WI38 (cell line): ENCODE measurements around the gene SPSB3.
"Not testable (repeated sequence)": the region's sequence is repeated elsewhere in the genome, so short reads cannot be mapped to it uniquely, and the experiment has no call there.

Experiments
- H3K4me3 ChIP-seq: 2 replicates; pipeline ENCODE4 v1.5.1; 2011; ENCODE audit warnings: low read depth, mild to moderate bottlenecking, control low read depth, low read length
- TF ChIP-seq, protein P1 (sequence below): IDR thresholded peaks from 2 replicates; pipeline ENCODE4 v1.5.1; 2012; ENCODE audit warnings: low read depth, mild to moderate bottlenecking, control low read depth, low read length

SPSB3 gene

DNA sequence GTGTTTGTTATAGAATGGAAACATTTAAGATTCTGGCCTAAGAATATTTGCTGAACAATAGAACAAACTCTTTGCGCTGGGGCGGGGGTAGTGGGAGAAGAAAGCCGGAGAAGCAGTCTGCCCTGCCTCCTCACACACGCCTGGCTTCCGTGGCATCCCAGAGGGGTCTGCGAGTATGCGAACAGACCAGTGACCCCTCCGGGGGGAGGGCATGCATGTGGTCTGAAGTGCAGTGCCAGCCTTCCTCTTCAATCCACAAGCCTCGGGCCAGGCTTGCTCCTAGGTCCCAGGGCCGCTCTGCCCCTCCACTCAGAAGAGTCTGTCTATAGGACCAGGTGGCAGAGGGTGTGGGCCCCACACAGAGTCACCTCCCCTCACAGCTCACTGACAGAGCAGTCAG, 25.3 kb upstream of the SPSB3 start:
- TF ChIP-seq, protein P1, sequence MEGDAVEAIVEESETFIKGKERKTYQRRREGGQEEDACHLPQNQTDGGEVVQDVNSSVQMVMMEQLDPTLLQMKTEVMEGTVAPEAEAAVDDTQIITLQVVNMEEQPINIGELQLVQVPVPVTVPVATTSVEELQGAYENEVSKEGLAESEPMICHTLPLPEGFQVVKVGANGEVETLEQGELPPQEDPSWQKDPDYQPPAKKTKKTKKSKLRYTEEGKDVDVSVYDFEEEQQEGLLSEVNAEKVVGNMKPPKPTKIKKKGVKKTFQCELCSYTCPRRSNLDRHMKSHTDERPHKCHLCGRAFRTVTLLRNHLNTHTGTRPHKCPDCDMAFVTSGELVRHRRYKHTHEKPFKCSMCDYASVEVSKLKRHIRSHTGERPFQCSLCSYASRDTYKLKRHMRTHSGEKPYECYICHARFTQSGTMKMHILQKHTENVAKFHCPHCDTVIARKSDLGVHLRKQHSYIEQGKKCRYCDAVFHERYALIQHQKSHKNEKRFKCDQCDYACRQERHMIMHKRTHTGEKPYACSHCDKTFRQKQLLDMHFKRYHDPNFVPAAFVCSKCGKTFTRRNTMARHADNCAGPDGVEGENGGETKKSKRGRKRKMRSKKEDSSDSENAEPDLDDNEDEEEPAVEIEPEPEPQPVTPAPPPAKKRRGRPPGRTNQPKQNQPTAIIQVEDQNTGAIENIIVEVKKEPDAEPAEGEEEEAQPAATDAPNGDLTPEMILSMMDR, result no peak
- H3K4me3 ChIP-seq, result no peak overlapping the region

DNA sequence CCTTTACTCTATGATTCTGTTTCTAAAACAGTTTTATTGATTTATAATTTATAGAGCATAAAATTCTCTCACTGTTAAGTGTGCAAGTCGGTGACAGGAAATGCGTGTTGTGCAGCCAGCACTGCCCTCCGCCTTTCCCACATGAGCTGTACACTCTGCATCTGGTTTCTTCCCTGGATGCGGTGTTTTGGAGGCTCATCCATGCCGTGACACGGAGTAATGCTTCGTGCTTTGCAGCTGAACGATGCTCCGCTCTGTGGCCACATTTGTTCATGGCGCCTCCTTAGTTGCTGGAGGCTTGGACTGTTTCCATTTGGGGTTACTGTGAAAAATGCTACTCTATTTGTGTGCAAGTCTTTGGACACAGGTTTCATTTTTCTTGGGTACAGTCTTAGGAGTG, 18.3 kb upstream of the SPSB3 start:
- TF ChIP-seq, protein P1, result no peak
- H3K4me3 ChIP-seq, result no peak overlapping the region

DNA sequence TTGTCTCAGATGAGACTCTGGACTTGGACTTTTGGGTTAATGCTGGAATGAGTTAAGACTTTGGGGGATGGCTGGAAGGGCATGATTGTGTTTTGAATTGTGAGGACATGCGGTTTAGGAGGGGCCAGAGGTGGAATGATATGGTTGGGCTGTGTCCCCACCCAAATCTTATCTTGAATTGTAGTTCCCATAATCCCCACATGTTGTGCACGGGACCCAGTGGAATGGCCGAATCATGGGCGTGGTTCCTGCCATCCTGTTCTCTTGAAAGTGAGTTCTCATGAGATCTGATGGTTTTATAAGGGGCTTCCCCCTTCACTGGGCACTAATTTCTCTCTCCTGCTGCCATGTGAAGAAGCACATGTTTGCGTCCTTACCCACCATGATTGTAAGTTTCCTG, 16.9 kb upstream of the SPSB3 start:
- H3K4me3 ChIP-seq, result not testable (repeated sequence)

DNA sequence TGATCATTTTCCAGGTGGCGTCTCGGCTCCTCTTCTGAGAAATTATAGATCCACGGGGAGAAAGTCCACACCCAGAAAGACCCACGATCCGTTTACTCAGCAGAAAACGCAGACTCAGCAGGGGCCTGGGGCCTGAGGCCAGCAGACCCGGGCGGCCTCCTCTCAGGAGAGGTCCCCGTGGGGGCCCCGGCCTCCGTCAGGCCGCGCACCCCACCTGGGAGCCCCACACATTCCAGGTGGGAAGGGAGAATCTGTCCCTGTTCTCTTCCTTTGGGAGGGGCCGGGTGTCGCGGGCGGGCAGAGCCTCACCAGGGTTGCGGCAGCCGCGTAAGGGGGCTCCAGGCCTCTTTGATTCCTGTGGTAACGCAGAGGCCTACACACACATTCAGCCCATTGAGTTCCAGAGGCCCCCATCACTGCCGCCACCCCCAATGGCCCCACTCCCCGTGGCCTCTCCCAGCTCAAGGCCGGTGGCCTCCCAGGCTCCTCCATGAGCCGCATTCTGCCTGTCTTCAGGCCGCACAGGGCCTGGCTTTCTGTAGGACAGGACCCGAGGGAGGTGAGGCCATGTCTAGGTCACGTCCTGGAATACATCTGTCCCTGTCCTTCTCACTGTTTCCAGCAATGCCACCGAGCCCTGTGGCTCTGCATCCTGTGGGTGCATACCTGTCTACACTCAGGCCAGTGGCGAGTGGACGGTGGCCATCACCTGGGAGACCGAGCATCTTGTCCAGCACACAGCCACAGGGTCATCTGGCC, 12.7 kb upstream of the SPSB3 start:
- TF ChIP-seq, protein P1, result no peak
- no peak overlapping the region for H3K4me3 ChIP-seq

DNA sequence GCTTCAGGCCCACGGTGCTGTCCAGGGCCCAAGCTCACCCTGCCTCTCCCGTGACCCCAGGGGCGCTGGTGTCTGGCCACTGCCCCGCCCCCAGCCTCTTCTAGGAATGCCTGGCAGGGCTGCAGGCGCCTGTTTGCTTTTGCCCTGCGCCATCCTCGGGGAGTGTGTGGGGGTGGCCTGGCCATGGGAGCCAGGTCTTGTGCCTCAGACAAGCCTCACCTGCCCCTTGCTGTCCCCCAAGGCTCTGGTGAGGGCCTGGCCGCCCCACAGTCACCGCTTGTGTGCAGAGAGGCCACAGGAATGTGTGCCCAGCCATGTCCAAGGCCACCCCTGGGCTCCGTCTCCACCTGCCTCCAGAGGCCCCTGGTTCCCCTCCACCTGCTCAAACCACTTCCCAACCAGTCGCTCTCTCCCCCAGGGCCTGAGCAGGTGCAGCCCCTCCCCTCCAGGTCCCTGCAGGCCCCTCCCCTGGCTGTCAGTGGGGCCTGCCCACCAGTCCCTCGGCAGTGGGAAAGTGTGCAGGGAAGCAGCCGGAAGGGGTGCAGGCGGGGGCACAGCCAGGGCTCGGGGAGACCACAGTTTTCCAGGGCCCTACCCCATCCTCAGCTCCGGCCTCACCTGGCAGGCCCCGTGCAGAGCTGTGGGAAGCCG, 12.0 kb upstream of the SPSB3 start:
- TF ChIP-seq, protein P1, result no peak
- H3K4me3 ChIP-seq, result no peak overlapping the region

DNA sequence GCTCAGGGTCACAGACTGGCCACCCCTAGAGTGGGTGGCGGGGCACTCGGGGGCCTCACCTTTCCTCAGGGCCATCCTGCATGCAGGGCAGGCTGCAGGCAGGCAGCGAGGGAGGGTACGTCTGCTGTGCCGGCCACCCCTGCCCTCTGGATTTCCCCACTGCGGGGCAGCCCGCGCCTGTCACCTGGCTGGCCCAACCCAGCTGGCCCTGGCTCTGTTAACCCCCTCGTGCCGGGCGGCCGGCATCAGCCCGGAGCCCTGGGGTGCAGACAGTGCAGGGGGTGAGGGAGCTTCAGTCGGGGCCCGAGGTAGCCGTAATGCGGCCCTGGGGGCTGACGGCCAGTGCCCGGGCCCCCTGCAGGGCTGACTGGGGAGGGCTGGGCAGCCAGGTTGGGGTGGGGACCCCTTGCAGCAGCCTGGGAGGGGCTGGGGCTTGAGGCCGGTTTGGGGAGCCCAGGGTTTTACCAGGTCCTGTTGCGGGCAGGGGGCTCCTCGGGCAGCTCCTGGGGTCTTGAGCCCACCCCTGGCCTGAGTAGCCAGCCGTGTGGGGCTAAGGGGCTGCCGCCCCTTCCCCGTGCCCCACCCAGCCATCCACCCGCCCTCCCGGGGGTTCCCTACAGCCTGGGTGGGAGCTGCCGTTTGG, 11.3 kb upstream of the SPSB3 start, which contains the start of gene IGFALS:
Gene IGFALS (minus strand): TSS at position 128 of the 643 bp plus-strand sequence. CDS start 53 bp downstream, at position 75.
- H3K4me3 ChIP-seq, result no peak within 1 kb of the TSS
- TF ChIP-seq, protein P1, result no peak

DNA sequence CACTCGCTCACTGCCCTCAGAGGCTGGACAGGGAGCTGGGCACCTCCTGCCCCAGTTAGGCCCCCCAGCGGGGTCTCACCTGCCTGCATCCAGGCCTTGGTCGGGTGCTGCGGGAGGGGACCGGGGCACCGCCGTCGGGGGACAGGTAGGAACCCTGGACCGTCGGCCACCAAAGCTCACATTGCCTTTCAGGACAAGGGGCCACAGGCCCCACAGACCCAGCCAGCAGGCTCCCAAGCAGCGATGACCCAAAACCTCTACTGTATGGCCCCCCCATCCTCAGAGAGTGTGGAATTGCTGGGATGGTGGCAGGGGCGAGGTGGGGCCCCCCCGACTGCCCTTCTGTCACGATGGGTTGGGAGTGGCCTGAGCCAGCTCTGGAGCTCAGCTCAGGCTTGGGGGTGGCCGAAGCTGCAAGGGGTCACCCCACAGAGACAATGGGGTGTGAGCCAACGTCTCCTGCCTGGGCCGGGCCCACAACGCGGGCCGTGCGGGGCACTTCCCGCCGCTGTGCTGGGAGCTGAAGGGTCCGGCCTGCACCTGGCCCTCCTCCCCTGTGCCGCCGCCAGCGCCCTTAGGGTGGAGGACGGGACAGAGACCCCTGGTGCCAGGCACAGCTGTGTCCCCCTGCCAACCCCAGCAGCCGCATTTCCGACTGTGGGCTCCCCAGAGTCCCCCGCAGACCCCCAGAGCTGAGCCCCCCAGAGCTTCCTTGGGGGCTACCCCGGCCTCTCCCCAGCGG, 10.6 kb upstream of the SPSB3 start:
- TF ChIP-seq, protein P1, result no peak
- no peak overlapping the region for H3K4me3 ChIP-seq
